CD4-positive, alpha-beta T cell treated with Interleukin-21 for 1 hour (primary cell): ENCODE results near the gene BRF1.
"Not testable (repeated sequence)": the region's sequence is repeated elsewhere in the genome, so short reads cannot be mapped to it uniquely, and the experiment has no call there.

Source experiments
- DNase-seq: peaks from one replicate; pipeline ENCODE4 v3.0.0-alpha.2; 2020

Gene BRF1

GRCh38 chr14:105314287-105315200, 13.7 kb upstream of the BRF1 start, which contains the start of gene PACS2:
PACS2 (plus strand) TSS chr14:105314748; CDS start chr14:105314919, 171 bp downstream.
- DNase-seq: peak; percentile 82

- no peak for DNase-seq
Observed at GRCh38 chr14:105313381-105314286, 12.8 kb upstream of the BRF1 start.

GRCh38 chr14:105312973-105313372, 12.2 kb upstream of the BRF1 start:
- DNase-seq: no peak

GRCh38 chr14:105311838-105312237, 11.0 kb upstream of the BRF1 start:
- DNase-seq: no peak

GRCh38 chr14:105309371-105309770, 8.6 kb upstream of the BRF1 start:
- no peak for DNase-seq

GRCh38 chr14:105307052-105307727, 6.4 kb upstream of the BRF1 start:
- no peak for DNase-seq

- DNase-seq: no peak
Observed at GRCh38 chr14:105305791-105306190, 5.0 kb upstream of the BRF1 start.

- DNase-seq: no peak
Observed at GRCh38 chr14:105305345-105305744, 4.5 kb upstream of the BRF1 start.

GRCh38 chr14:105304565-105304964, 3.8 kb upstream of the BRF1 start:
- no peak for DNase-seq

- DNase-seq: no peak
Observed at GRCh38 chr14:105303949-105304348, 3.1 kb upstream of the BRF1 start.

- DNase-seq: not testable (repeated sequence)
Observed at GRCh38 chr14:105301915-105302249, 1.1 kb upstream of the BRF1 start.

GRCh38 chr14:105301103-105301914, 508 bp upstream of the BRF1 start:
- DNase-seq: peak; percentile 98

- DNase-seq: peak; percentile 14
Observed at GRCh38 chr14:105299654-105300541, 903 bp downstream of the BRF1 start.

GRCh38 chr14:105297311-105297710, 3.5 kb downstream of the BRF1 start:
- DNase-seq: not testable (repeated sequence)

GRCh38 chr14:105294142-105294597, 6.6 kb downstream of the BRF1 start:
- DNase-seq: peak; percentile 79

- peak; percentile 28 for DNase-seq
Observed at GRCh38 chr14:105292826-105293711, 7.7 kb downstream of the BRF1 start.

- DNase-seq: peak; percentile 28
Observed at GRCh38 chr14:105290621-105291346, 10.0 kb downstream of the BRF1 start.

- not testable (repeated sequence) for DNase-seq
Observed at GRCh38 chr14:105288936-105289335, 11.9 kb downstream of the BRF1 start.
